Activated B cell treated with CpG ODN at 0.5 μM for 24 hours (primary cell): Measurements from ENCODE around the gene TASP1. TPM values are rescaled to one million over a fixed set of nuclear protein-coding genes. Genes with fewer than 3 reads are reported as not detected.

Source experiments
- ATAC-seq: fragments of 200-7000 bp; cut with Tn5 transposase; one replicate; pipeline ENCODE4 v1.10.0; 2021; ENCODE audit warnings: low read depth, mild to moderate bottlenecking, moderate library complexity
- CTCF ChIA-PET: fragments of 350-600 bp; sonication (Branson Sonifier 250); formaldehyde crosslinking; loops from one replicate; lab custom pipeline; 2021; ENCODE audit warnings: antibody characterized with exemption; lab: Charles Lee
- POLR2A ChIA-PET: fragments of 350-600 bp; sonication (Branson Sonifier 250); formaldehyde crosslinking; loops from one replicate; lab custom pipeline; 2021; ENCODE audit warnings: antibody characterized with exemption; lab: Charles Lee
- DNase-seq: peaks from one replicate; pipeline ENCODE4 v3.0.0; 2022
- H3K27ac Mint-ChIP-seq: one replicate; pipeline ENCODE4 v1.8.0; 2020; ENCODE audit warnings: mixed read lengths
- H3K27me3 Mint-ChIP-seq: one replicate; pipeline ENCODE4 v1.8.0; 2021; ENCODE audit warnings: mixed read lengths
- H3K36me3 Mint-ChIP-seq: one replicate; pipeline ENCODE4 v1.8.0; 2021; ENCODE audit warnings: low read depth, mixed read lengths
- H3K4me1 Mint-ChIP-seq: one replicate; pipeline ENCODE4 v1.8.0; 2021; ENCODE audit warnings: mixed read lengths
- H3K4me3 Mint-ChIP-seq: one replicate; pipeline ENCODE4 v1.8.0; 2020; ENCODE audit warnings: mild to moderate bottlenecking, mixed read lengths
- H3K9me3 Mint-ChIP-seq: one replicate; pipeline ENCODE4 v1.8.0; 2020; ENCODE audit warnings: mixed read lengths
- CTCF ChIP-seq: fragments of 200-600 bp; IDR thresholded peaks from one replicate; pipeline ENCODE4 v1.8.0; 2022; ENCODE audit warnings: antibody characterized with exemption, mild to moderate bottlenecking
- intact Hi-C: fragments of 100-400 bp; cut with micrococcal nuclease; formaldehyde crosslinking; loops from one replicate; pipeline ENCODE4 v1.15.1; 2024
- total RNA-seq: library from RNA; stranded (reverse); gene quantifications from 2 replicates; pipeline ENCODE4 v1.2.3, GENCODE V29; 2022

Gene TASP1
- total RNA-seq, 1 donor from 2014 or later = 20.6 TPM

- no peak for DNase-seq
- H3K27me3 Mint-ChIP-seq = no peaks in the 10 kb centered on the region
- no peak for TF ChIP-seq CTCF
- H3K36me3 Mint-ChIP-seq = peaks cover 20% of the 10 kb centered on the region
- no peaks in the 10 kb centered on the region for H3K9me3 Mint-ChIP-seq
- H3K4me3 Mint-ChIP-seq = no peak overlapping the region
- ChIA-PET POLR2A (no interaction called here), CTCF (no interaction called here)
- ATAC-seq = no peak
- no peak overlapping the region for H3K27ac Mint-ChIP-seq
- intact Hi-C loops = no loop called here
- H3K4me1 Mint-ChIP-seq = peaks cover 2% of the 10 kb centered on the region
Measured at GRCh38 chr20:13425381-13426135, 213.2 kb downstream of the TASP1 start.

- CTCF ChIA-PET = no interaction called here
- no peaks in the 10 kb centered on the region for H3K27me3 Mint-ChIP-seq
- H3K36me3 Mint-ChIP-seq = peaks cover 8% of the 10 kb centered on the region
- intact Hi-C loops = no loop called here
- DNase-seq = no peak
- no peaks in the 10 kb centered on the region for H3K9me3 Mint-ChIP-seq
- no peaks in the 10 kb centered on the region for H3K4me1 Mint-ChIP-seq
- POLR2A ChIA-PET = no interaction called here
- TF ChIP-seq CTCF = no peak
- ATAC-seq = no peak
- H3K27ac Mint-ChIP-seq = no peak overlapping the region
- no peak overlapping the region for H3K4me3 Mint-ChIP-seq
Measured at GRCh38 chr20:13424174-13424833, 214.4 kb downstream of the TASP1 start.

DNA sequence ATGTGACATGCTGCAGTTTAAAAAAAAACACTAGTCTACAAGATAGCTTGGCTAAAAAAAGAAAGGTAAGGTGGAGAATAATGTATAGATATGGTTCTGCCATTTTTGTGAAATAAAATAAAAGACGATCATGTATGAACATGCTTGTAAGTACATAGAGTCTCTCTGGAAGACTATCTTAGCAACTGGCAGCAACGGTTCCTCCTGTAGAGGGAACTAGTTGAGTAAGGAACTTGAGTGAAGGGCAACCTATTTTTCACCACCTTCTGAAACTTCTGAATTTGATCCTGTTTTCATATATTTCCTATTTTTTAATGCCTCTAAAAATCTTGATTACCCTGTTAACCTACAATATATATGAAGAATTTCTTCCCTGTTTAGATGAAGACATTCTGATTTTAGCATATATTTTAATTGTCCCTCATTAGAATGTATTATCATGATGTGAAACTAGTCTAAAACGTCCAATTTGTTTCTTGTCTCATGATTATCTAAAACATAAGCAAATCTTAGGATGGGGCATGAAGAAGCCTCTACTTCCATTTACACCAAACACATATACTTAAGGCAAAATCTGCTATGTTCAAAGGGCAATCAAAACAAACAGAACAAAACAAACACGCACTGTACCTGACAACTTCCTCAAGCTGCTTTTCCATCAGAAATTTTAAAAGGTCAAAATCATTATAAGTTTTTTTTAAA, 215.1 kb downstream of the TASP1 start:
- DNase-seq (no peak), ATAC-seq (no peak)
- no peaks in the 10 kb centered on the region for H3K9me3 Mint-ChIP-seq
- H3K4me1 Mint-ChIP-seq = no peaks in the 10 kb centered on the region
- H3K4me3 Mint-ChIP-seq = no peak overlapping the region
- ChIA-PET POLR2A (no interaction called here), CTCF (no interaction called here)
- H3K36me3 Mint-ChIP-seq = peaks cover 2% of the 10 kb centered on the region
- H3K27ac Mint-ChIP-seq = no peak overlapping the region
- TF ChIP-seq CTCF = no peak
- H3K27me3 Mint-ChIP-seq = no peaks in the 10 kb centered on the region
- intact Hi-C loops = no loop called here

DNA sequence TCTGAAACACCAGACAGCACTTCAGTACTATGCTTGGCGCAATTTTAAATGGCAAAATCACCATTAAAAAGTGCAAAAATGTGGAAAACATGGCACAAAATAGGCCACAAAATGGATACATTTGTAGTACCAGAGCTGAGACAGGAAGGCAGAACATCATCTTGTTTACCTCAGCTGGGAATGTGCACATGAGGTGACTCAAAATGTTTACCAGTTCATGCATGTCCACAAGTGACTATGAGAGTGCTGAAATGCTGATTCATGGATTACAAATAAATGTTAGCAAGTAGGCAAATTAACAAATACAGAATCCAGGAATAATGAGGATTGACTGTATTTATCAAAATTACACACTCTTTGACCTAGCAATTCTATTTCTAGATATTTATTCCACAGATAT, 216.1 kb downstream of the TASP1 start:
- intact Hi-C loops = no loop called here
- Mint-ChIP-seq H3K4me1 (no peaks in the 10 kb centered on the region), H3K27me3 (no peaks in the 10 kb centered on the region), H3K27ac (no peak overlapping the region), H3K4me3 (no peak overlapping the region), H3K9me3 (no peaks in the 10 kb centered on the region), H3K36me3 (peaks cover 6% of the 10 kb centered on the region)
- POLR2A ChIA-PET = no interaction called here
- CTCF ChIA-PET = no interaction called here
- ATAC-seq (no peak), DNase-seq (no peak)
- TF ChIP-seq CTCF = no peak

DNA sequence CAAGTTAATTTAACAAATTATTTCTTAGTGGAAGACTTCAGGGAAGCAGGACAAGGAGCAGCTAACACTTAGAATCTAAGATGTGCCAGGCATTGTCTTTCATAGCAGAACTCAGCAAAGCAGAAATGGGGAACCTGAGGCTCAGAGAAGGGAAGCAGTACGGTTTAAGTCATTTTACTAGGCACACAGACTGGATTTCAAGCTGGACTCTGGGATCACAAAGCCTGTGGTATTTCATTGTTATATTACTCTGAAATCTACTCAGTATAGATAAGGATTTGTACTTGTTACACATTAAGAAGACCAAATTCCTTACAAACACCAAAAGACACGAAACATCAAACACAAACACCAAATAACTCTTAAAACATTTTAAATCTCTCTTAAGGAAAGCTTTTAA, 218.1 kb downstream of the TASP1 start:
- H3K27me3 Mint-ChIP-seq = no peaks in the 10 kb centered on the region
- TF ChIP-seq CTCF = no peak
- ChIA-PET CTCF (no interaction called here), POLR2A (no interaction called here)
- no peak for ATAC-seq
- no peak overlapping the region for H3K27ac Mint-ChIP-seq
- no peaks in the 10 kb centered on the region for H3K4me1 Mint-ChIP-seq
- intact Hi-C loops = no loop called here
- DNase-seq = no peak
- H3K36me3 Mint-ChIP-seq = peaks cover 18% of the 10 kb centered on the region
- no peak overlapping the region for H3K4me3 Mint-ChIP-seq
- H3K9me3 Mint-ChIP-seq = no peaks in the 10 kb centered on the region
